NCI-H1092 (cell line): ENCODE data around the gene HYI.
"Not testable (repeated sequence)": the region's sequence is repeated elsewhere in the genome, so short reads cannot be mapped to it uniquely, and the experiment has no call there.

Experiments used
- DNase-seq: peaks from one replicate; lab custom pipeline; 2025; lab: John Stamatoyannopoulos, UW

HYI gene, protein sequence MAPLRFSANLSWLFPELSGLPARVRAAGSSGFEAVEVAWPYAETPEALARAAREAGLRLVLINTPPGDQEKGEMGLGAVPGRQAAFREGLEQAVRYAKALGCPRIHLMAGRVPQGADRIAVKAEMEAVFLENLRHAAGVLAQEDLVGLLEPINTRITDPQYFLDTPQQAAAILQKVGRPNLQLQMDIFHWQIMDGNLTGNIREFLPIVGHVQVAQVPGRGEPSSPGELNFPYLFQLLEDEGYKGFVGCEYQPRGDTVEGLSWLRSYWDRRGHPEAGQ

DNA sequence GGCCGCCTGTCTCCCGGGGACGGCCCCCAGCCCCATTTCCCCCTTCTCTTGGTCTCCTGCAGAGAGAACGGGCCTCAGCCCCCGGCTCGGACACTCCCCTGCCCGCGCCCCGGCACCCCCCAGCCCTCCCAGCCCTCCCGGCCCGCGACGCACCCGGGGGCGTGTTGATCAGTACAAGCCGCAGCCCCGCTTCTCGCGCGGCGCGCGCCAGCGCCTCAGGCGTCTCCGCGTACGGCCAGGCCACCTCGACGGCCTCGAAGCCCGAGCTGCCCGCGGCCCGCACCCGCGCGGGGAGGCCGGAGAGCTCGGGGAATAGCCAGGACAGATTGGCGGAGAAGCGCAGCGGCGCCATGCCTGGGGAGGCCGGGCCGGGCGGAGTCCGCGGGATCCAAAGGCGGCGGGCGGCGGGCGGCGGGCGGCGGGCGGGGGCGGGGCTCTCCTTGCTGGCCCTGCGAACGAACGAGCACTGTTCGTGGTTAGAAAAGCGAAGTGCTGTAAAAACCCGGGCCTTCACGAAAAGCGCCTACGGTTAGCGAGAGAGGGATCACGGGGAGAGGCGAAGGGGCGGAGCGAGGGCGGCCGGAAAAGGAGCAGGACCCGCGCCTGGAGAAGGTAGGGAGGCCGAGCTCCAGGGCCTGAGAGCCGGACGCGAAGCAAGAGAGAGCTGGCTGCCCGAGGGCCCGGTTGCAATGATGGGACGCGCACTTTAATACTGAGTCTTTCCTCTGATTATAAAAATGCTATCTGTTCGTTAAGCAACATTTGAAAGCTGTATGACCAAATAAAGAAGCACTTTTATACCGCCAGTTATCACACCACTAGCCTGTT lies at the start of gene HYI:
HYI (minus strand) TSS at position 490 of the 828 bp plus-strand sequence; CDS start at position 352, 138 bp downstream.
- peak; percentile 91 for DNase-seq

- DNase-seq = not testable (repeated sequence)
Observed at GRCh38 chr1:43501806-43502205, 48.1 kb upstream of the HYI start.

DNA sequence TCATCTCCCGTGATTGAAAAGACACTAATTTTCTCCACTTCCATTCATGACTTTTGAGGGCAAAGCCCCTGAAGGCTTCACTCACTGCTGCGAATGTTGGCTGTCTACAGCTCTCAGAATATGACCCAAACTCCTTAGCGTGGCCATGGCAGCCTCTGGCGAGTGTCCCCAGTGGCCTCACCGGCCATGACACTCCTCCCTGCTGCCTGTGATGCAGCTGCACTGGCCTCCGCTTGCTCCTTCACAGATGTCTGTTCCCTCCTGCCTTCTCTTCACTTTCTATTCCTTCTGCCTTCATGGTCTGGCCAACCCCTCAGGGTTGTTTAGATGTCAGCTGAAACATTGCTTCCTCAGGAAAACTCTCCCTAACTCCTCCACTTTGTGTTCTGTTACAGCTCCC lies 46.2 kb upstream of the HYI start:
- no peak for DNase-seq

DNA sequence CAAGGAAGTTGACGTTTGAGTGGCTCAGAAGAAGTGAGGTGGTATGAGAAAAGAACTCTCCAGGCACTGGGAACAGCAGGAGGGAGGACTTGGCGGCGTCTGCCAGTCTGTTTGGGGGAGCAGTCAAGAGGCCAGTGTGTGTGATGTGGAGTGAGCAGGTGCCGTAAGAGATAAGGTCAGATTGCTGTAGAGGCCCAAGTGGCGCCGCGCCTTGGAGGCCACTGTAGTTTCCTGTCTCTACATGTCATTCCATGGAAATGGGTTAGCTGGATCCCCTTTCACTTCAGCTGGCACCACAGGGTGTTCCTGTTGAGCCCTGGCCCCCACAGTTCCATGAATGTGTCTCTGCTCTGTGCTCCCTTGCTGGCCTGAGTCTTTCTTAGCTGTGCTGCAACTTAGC lies 41.5 kb upstream of the HYI start:
- DNase-seq = no peak

DNA sequence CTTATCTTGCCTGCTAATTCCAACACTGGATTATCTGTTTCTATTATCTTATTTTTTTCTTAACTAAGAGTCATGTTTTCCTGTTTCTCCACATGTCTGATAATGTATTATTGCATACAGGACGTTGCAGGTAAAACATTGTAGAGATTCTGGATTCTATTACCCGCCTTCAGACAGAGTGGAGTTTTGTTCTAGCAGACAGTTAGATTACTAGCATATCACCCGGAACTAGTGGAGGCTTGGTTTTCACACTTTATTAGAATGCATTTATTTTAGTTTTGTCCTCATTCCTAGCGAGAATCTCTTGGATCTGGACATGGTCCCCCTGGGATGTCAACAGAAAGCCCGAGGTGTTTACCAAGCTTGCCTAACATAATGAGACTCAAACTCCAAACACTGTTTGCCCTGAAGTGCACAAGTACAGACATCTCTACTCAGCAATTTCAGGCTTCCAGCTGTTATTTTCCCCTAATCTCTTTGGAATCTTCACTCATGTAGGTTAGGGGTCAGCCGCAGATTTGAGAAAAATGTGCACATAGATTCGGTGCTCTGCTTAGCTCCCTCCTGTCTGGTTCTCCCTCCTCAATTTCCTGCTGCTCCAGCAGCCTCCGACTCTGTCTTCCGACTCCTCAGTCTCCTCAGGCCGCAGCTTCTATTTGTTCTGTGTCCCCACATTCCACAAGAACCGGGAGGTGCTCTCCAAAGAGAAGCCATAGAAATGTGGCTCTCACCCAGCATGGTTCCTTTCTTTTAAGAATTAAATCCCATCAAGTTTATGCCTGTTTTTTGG lies 40.1 kb upstream of the HYI start:
- DNase-seq = no peak

- DNase-seq = no peak
Observed at GRCh38 chr1:43492826-43493225, 39.1 kb upstream of the HYI start.

DNA sequence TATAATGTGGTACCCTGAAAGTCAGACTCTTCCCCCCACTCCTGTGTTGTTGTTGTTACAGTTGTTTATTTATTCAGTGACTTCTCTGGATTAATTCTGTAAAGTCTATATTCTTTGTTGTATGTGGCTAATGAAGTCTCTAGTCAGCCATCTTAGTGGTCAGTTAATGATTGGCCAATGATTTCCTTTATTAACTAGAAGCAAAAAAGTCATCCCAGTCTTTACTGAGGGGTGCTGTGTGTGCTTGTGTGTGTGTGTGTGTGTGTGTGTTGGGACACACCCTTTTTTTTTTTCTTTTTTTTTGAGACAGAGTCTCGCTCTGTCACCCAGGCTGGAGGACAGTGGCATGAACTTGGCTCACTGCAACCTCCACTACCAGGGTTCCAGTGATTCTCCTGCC lies 37.3 kb upstream of the HYI start:
- no peak for DNase-seq

GRCh38 chr1:43488165-43488564 lies 34.4 kb upstream of the HYI start:
- no peak for DNase-seq

DNA sequence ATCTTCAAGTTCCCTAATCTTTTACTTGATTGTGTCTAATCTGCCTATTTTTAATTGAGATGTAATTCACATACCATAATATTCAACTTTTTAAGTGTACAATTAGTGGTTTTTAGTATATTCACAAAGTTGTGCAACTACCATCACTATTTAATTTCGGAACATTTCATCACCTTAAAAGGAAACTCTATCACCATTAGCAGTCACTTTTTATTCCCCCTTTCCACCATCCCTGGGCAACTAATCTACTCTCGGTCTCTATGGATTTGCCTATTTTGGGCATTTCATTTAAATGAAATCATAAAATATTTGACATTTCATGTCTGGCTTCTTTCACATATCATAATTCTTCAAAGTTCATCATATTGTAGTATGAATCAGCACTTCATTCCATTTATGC lies 30.6 kb upstream of the HYI start:
- DNase-seq = no peak

- DNase-seq = no peak
Observed at GRCh38 chr1:43482215-43482614, 28.5 kb upstream of the HYI start.

DNA sequence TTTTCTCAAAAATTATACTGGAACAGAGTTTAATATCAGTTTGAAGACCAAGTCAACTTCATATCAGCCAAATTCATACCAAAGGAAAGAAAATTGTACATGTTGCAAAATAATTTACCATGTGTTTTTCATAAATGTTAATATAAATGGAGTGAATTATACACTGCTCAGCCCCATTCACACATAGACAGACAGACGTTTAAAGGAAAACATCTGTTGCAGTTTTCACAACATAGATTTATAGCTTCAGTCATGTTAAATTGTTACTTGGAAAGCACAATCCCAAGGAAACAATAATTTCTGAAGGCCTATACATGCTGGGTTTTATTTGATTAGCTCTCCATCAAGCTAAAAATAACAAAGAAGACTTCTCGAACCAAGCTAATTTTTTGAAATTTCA lies 27.8 kb upstream of the HYI start:
- no peak for DNase-seq

- no peak for DNase-seq
Observed at GRCh38 chr1:43479414-43479813, 25.7 kb upstream of the HYI start.

DNA sequence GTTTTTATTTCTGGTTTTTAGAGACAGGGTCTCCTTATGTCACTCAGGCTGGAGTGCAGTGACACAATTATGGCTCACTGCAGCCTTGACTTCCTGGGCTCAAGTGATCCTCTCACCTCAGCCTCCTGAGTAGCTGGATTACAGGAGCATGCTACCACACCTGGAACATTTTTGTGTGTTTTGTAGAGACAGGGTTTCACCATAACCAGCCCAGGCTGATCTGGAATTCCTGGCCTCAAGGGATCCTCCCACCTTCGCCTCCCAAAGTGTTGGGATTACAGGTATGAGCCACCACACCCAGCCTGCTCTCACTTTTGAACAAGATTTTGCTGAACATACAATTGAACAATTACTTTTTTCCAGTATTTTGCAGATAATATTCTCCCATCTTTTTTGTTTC lies 24.0 kb upstream of the HYI start:
- no peak for DNase-seq

GRCh38 chr1:43475611-43476401 lies 22.1 kb upstream of the HYI start:
- not testable (repeated sequence) for DNase-seq

GRCh38 chr1:43473463-43473862 lies 19.7 kb upstream of the HYI start:
- no peak for DNase-seq

DNA sequence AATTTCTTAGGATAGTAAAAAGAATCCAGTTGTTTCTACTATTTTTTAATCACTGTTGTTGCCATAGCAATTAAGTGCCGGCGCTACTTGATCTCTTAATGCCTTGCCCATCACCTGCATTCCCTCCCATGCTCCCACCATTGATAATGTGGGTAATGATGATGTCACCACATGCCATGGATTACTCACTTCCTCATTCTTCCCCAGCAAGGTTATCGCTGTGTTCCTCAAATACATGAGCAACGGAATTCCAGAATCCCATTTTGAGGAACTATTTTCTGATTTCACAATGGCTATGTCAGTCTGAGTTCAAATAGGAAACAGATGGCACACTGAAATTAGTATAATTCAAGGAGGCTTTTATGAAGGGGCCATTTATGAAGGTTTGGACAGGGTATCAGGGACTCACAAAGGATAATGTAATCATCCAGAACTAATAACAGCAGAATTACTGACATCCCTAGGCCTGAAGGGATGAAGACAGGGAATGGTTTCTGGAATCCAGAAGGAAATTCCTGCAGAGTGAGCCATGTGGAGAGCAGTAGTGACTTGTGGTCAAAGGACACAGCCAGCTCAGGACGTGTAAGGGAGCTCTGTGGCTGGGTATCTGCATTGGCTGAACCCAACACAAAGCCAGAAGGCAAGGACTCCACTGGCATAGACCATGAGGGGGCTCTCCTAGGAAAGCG lies 18.9 kb upstream of the HYI start:
- not testable (repeated sequence) for DNase-seq

DNA sequence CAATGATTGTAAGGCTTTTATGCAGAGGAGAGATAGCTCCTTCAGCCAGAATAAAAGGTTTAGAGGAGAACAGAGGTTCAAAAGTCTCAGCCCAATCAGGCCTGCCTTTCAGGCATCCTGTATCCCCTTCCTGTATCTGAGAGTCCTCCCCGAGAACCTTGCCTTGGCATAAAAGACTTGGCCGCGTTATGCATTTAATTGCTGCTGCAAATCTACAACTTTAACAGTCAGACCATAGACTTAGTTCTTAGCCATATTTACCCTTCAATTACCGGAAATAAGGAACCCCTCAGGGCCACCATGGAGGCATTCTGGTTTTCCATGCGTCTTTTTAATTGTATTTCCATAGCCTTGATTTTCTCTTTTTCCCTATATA lies 18.3 kb upstream of the HYI start:
- no peak for DNase-seq

- DNase-seq = no peak
Observed at GRCh38 chr1:43469932-43470331, 16.2 kb upstream of the HYI start.

DNA sequence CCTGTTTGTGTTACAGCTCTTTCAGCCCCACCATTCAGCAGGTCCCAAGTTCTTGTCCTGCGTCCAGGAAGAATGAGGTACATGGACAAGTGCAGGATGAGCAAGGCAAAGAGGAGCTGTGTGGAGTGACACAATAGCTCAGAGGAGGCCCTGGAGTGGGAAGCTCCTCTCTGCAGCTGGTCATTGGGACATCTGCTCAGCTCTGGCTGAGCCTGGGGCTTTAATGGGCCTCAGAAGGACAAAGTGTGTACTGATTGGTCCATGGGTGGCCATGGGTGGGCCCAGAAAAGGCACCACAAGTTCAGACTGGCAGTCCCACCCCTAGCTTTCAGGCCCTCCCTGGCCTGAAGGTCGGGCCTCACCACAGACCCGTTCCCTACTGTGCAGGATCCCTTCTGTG lies 14.7 kb upstream of the HYI start:
- DNase-seq = no peak

- no peak for DNase-seq
Observed at GRCh38 chr1:43466403-43466802, 12.7 kb upstream of the HYI start.

GRCh38 chr1:43465505-43466067 lies 11.9 kb upstream of the HYI start:
- DNase-seq = no peak
